Activated B cell treated with CpG ODN at 0.5 μM for 24 hours (primary cell): Measurements from ENCODE around the gene RPL28. TPM values are rescaled to one million over a fixed set of nuclear protein-coding genes. Genes with fewer than 3 reads are reported as not detected.

ENCODE experiments used
- ATAC-seq: fragments of 200-7000 bp; cut with Tn5 transposase; one replicate; pipeline ENCODE4 v1.10.0; 2021; ENCODE audit warnings: low read depth, mild to moderate bottlenecking, moderate library complexity
- CTCF ChIA-PET: fragments of 350-600 bp; sonication (Branson Sonifier 250); formaldehyde crosslinking; loops from one replicate; lab custom pipeline; 2021; ENCODE audit warnings: antibody characterized with exemption; lab: Charles Lee
- POLR2A ChIA-PET: fragments of 350-600 bp; sonication (Branson Sonifier 250); formaldehyde crosslinking; loops from one replicate; lab custom pipeline; 2021; ENCODE audit warnings: antibody characterized with exemption; lab: Charles Lee
- DNase-seq: peaks from one replicate; pipeline ENCODE4 v3.0.0; 2022
- H3K27ac Mint-ChIP-seq: one replicate; pipeline ENCODE4 v1.8.0; 2020; ENCODE audit warnings: mixed read lengths
- H3K27me3 Mint-ChIP-seq: one replicate; pipeline ENCODE4 v1.8.0; 2021; ENCODE audit warnings: mixed read lengths
- H3K36me3 Mint-ChIP-seq: one replicate; pipeline ENCODE4 v1.8.0; 2021; ENCODE audit warnings: low read depth, mixed read lengths
- H3K4me1 Mint-ChIP-seq: one replicate; pipeline ENCODE4 v1.8.0; 2021; ENCODE audit warnings: mixed read lengths
- H3K4me3 Mint-ChIP-seq: one replicate; pipeline ENCODE4 v1.8.0; 2020; ENCODE audit warnings: mild to moderate bottlenecking, mixed read lengths
- H3K9me3 Mint-ChIP-seq: one replicate; pipeline ENCODE4 v1.8.0; 2020; ENCODE audit warnings: mixed read lengths
- intact Hi-C: fragments of 100-400 bp; cut with micrococcal nuclease; formaldehyde crosslinking; loops from one replicate; pipeline ENCODE4 v1.15.1; 2024
- total RNA-seq: library from RNA; stranded (reverse); gene quantifications from 2 replicates; pipeline ENCODE4 v1.2.3, GENCODE V29; 2022
- TF ChIP-seq, protein P1 (sequence below): fragments of 200-600 bp; IDR thresholded peaks from one replicate; pipeline ENCODE4 v1.8.0; 2022; ENCODE audit warnings: antibody characterized with exemption, mild to moderate bottlenecking

RPL28 gene
- total RNA-seq, 1 donor from 2014 or later, result 3,790 TPM

DNA sequence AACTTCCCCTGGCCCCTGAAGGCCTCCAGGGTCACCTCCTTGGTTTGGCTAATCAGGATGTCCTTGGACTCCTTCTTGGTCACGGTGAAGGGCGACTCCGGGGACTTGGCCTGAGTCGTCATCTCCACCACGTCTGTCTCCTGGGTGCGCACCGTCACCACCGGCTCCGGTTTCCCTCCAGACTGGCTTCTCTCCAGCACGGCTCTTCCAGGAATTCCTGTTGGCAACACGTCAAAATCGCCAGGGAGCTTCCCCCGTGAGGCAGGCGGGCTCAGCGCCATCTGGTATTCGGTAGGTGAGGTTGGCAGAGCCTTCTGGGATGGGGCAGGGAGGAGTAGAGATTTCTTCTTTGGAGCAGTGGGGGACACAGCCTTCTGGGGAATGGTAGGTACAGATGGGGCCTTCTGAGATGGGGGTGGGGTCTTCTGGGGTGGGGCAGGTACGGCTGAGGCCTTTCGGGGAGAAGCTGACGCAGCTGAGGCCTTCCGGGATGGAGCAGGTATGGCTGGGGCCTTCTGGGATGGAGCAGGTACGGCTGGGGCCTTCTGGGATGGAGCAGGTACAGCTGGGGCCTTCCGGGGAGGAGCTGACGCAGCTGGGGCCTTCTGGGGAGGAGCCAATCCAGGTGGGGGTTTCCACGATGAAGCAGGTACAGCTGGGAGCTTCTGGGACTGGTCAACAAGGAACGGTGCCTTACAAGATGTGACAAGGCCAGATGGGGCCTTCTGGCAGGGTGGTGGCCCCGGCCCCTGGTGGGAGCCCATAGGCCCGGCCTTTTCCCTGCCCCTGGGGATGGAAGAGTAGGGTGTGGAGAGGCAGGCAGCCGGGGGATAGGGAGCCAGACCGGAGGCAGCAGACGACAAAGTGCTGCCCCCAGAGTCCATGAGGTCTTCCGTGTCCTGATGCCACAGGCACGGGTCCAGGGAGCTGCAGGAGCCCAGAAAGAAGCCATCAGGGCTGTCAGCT, 26.5 kb upstream of the RPL28 start:
- H3K9me3 Mint-ChIP-seq, result no peaks in the 10 kb centered on the region
- no peaks in the 10 kb centered on the region for H3K36me3 Mint-ChIP-seq
- no peak for ATAC-seq
- H3K27me3 Mint-ChIP-seq, result peaks cover 15% of the 10 kb centered on the region
- intact Hi-C loops, result no loop called here
- ChIA-PET POLR2A (interaction anchor here (0.5 to 1.0 kb wide), 3 partner anchors 25 to 227 kb away, joined by 3 to 7 read pairs (median 4); partner anchors contain the start of gene TMEM238), CTCF (no interaction called here)
- H3K4me3 Mint-ChIP-seq, result no peak overlapping the region
- H3K4me1 Mint-ChIP-seq, result peaks cover 2% of the 10 kb centered on the region
- TF ChIP-seq, protein P1, sequence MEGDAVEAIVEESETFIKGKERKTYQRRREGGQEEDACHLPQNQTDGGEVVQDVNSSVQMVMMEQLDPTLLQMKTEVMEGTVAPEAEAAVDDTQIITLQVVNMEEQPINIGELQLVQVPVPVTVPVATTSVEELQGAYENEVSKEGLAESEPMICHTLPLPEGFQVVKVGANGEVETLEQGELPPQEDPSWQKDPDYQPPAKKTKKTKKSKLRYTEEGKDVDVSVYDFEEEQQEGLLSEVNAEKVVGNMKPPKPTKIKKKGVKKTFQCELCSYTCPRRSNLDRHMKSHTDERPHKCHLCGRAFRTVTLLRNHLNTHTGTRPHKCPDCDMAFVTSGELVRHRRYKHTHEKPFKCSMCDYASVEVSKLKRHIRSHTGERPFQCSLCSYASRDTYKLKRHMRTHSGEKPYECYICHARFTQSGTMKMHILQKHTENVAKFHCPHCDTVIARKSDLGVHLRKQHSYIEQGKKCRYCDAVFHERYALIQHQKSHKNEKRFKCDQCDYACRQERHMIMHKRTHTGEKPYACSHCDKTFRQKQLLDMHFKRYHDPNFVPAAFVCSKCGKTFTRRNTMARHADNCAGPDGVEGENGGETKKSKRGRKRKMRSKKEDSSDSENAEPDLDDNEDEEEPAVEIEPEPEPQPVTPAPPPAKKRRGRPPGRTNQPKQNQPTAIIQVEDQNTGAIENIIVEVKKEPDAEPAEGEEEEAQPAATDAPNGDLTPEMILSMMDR, result no peak
- no peak for DNase-seq
- no peak overlapping the region for H3K27ac Mint-ChIP-seq

DNA sequence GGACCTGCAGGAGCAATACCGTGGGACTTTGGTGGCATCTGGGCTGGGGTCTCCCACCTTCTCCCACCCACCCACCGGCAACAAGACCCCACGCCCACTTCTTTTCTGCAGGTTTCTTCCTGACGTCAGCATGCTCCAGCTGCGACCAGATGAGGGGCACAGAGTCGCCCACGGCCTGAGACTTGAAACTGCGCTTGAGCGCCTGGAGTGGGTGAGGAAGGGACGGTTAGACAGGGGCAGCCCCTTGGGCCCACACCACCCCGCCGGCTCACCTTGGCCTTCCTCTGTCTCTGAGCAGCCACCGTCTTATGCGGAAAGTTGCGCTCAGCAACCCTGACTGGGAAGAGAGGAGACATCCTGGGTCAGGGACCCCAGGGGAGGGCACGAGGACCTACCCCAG, 24.8 kb upstream of the RPL28 start:
- Mint-ChIP-seq H3K4me1 (no peaks in the 10 kb centered on the region), H3K4me3 (no peak overlapping the region), H3K36me3 (no peaks in the 10 kb centered on the region), H3K9me3 (no peaks in the 10 kb centered on the region), H3K27ac (no peak overlapping the region), H3K27me3 (peaks cover 11% of the 10 kb centered on the region)
- intact Hi-C loops, result no loop called here
- DNase-seq, result no peak
- ChIA-PET CTCF (no interaction called here), POLR2A (interaction anchor here (0.8 kb wide), 1 partner anchor 13 kb away, joined by 5 read pairs; no protein-coding TSS in a partner anchor)
- TF ChIP-seq, protein P1, result no peak
- ATAC-seq, result no peak

DNA sequence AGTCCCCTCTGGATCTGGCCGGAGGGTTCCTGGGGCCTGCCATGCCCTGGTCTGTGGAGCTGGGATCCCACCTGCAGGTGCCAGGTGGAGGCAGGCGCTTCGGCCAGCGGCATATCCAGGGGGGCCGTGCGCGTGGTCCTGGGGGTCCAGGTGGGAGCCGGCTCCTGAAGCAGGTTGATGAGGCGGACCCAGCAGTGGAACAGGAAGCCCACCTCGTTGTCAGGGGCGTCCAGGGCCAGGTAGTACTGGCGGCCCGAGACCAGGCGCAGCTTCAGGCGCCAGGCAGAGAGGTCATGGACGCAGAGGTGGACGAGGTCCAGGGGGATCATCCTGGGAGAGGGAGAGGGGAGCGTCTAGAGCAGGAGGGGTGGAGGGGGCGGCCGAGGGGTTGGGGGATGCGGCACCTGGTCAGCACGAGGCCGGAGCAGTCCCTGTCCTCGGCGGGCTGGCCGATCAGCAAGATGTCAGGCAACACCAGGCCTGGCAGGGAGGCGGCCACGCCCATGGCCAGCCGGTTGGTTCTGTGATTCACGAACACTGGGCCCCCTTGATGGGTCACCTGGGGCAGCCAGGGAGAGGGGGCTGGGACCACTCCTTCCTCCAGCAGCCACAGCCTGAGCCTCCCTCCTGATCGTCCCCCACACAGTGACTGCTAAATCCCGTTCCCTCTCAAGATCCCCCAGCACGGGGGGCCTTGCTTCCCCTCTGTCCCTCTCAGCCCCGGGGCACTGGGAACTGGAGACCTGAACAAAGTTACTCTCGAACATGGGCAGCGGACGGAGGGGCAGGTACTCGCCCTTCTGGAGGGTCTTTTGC, 23.4 kb upstream of the RPL28 start:
- Mint-ChIP-seq H3K27ac (no peak overlapping the region), H3K4me1 (no peaks in the 10 kb centered on the region), H3K9me3 (no peaks in the 10 kb centered on the region), H3K4me3 (no peak overlapping the region), H3K36me3 (no peaks in the 10 kb centered on the region), H3K27me3 (peaks cover 12% of the 10 kb centered on the region)
- ChIA-PET CTCF (no interaction called here), POLR2A (interaction anchor here (0.6 kb wide), 1 partner anchor 116 kb away, joined by 3 read pairs; no protein-coding TSS in a partner anchor)
- ATAC-seq (no peak), DNase-seq (no peak)
- TF ChIP-seq, protein P1, result no peak
- intact Hi-C loops, result no loop called here

DNA sequence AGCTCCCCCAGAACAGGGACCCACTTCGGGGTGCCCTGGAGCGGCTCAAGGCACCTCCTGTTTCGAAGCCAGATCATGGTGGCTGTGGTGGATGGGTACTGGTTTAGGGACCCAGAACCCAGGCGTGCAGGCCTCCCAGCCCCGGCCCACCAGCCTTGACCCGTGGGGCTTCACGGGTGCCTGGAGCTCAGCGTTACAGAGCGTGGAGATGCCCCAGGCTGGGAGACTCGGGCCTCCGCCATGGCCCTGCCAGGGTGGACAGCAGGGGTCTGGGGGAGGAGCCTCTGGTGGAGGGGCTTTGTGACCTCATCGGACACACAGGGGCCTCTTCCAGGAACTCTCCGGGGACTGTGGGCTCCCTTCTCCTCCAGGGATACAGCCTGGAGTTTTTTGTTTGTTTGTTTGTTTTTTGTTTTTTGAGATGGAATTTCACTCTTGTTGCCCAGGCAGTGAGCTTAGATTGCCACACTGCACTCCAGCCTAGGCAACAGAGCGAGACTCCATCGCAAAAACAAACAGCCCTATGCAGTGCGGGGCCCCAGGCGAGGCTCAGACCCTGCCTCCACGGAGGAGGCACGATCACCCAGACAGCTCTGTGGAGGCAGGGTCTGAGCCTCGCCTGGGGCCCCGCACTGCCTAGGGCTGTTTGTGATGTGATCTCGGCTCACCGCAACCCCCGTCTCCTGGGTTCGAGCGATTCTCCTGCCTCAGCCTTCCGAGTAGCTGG, 22.6 kb upstream of the RPL28 start, which contains the start of gene GARIN5B:
TSS of gene GARIN5B (minus strand) at position 271 of the 727 bp plus-strand sequence. CDS start at position 77, 194 bp downstream.
- intact Hi-C loops, result no loop called here
- H3K9me3 Mint-ChIP-seq, result no peaks in the 10 kb centered on the region
- no peak within 1 kb of the TSS for H3K27ac Mint-ChIP-seq
- no peak within 1 kb of the TSS for H3K4me3 Mint-ChIP-seq
- H3K4me1 Mint-ChIP-seq, result no peaks in the 10 kb centered on the region
- DNase-seq (no peak), ATAC-seq (no peak)
- no peaks in the 10 kb centered on the region for H3K36me3 Mint-ChIP-seq
- POLR2A ChIA-PET, result interaction anchor here (0.6 kb wide), 2 partner anchors 25 to 117 kb away, joined by 3 to 5 read pairs; no protein-coding TSS in a partner anchor
- CTCF ChIA-PET, result no interaction called here
- TF ChIP-seq, protein P1, result no peak
- peaks cover 10% of the 10 kb centered on the region for H3K27me3 Mint-ChIP-seq
